ENCODE results near the gene FGF19. TPM values are rescaled to one million over a fixed set of nuclear protein-coding genes. Genes with fewer than 3 reads are reported as not detected.

Gene FGF19
- total RNA-seq, 1 experiment from 2014 or later = 17.6 TPM

DNA sequence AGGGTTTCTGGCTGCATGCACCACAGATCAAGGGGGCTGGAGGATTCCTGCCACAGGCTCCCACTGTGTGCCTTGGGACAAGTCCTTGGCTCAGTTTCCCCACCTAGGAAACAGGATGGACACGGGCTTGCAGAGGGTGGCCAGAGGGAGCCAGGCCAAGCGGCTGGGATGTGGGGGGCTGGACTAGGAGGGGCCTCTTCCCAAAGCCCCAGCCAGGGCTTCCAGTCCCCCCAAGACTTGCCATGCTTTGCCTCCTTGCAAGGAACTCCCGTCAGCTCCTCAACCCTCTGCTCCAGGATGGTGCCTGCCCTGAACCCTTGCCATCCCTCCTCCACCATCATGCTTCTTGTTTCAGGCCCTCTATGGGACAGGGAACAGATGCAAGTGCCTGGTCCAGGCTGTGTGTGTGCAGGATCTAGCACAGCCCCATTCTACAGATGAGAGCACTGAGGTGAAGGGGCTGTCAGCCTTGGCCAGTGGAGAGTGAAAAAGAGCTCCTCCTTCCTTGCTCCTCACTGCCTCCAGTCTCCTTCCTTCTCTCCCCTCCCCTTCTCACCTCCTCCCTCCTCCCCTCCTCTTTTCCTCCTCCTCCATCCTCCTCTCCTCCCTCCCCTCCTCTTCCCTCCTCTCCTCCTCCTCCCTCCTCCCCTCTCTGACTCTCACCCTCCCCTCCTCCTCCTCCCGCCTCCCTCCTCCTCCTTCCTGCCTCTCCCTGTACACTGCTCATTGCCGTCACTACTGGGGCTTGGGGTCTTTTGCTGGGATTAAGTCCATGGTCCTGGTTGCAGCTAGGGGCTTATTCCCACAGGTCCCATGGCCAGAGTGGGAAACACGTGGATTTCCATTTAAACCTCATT is 13.3 kb upstream of the FGF19 start:
- TF ChIP-seq HMGA2 (CRISPR knock-in tag; IDR thresholded peaks at IDR 0.05) = no peak
- TF ChIP-seq TEAD4 (CRISPR knock-in tag; IDR thresholded peaks at IDR 0.05) = no peak
- TF ChIP-seq FOXP1 (CRISPR knock-in tag; IDR thresholded peaks at IDR 0.05; ENCODE audit: borderline replicate concordance) = no peak
- no peak for TF ChIP-seq KAT7 (CRISPR knock-in tag; IDR thresholded peaks at IDR 0.05; ENCODE audit: borderline replicate concordance)
- no peak for TF ChIP-seq RORB (CRISPR knock-in tag; IDR thresholded peaks at IDR 0.05)
- TF ChIP-seq TCF7 (CRISPR knock-in tag; IDR thresholded peaks at IDR 0.05; ENCODE audit: low read depth) = no peak
- TF ChIP-seq ZSCAN18 (CRISPR knock-in tag; IDR thresholded peaks at IDR 0.05) = no peak
- TF ChIP-seq MLX (CRISPR knock-in tag; IDR thresholded peaks at IDR 0.05) = no peak
- peak; percentile 88 for TF ChIP-seq ZNF263 (CRISPR knock-in tag; IDR thresholded peaks at IDR 0.05; ENCODE audit: low read depth)
- TF ChIP-seq ZNF512 (CRISPR knock-in tag; IDR thresholded peaks at IDR 0.05; ENCODE audit: borderline replicate concordance) = no peak
- TF ChIP-seq ZNF121 (CRISPR knock-in tag; IDR thresholded peaks at IDR 0.05) = peak; percentile 61; the same call in 1 of the 2 replicates
- no peak for TF ChIP-seq ESRRA (CRISPR knock-in tag; IDR thresholded peaks at IDR 0.05; ENCODE audit: borderline replicate concordance)
- TF ChIP-seq NFYB (CRISPR knock-in tag; conservative IDR thresholded peaks at IDR 0.05; ENCODE audit: low read depth) = no peak
- Mint-ChIP-seq H3K4me3 (no peak overlapping the region), H3K9me3 (no peaks in the 10 kb centered on the region), H3K4me1 (peaks cover 24% of the 10 kb centered on the region), H3K27ac (no peak overlapping the region), H3K36me3 (no peaks in the 10 kb centered on the region), H3K27me3 (ENCODE audit: low read depth) (peaks cover 23% of the 10 kb centered on the region)
- CTCF ChIA-PET = interaction anchor here (0.8 to 4.5 kb wide), 16 partner anchors 11 to 198 kb away, joined by 3 to 50 read pairs (median 5); partner anchors contain the start of gene FGF4
- no peak for ATAC-seq
- DNase-seq (ENCODE audit: low spot score) = no peak
- POLR2A ChIA-PET = interaction anchor here (2.1 kb wide), 1 partner anchor 13 kb away, joined by 4 read pairs; no protein-coding TSS in a partner anchor

DNA sequence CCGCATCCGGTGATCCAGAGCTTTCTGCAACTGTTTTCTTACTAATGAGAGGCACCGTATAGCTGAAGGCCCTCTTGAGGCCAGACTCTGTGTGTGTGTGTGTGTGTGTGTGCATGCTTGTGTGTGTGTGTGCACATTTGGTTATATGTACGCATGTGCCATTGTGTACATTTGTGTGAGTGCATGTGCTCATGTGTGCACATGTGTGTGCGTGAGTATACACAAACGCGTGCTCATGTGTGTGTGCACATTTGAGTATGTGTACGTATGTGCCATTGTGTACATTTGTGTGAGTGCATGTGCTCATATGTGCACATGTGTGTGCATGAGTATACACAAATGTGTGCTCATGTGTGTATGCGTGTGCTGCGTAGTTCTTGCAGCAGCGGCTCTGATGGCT is 12.3 kb upstream of the FGF19 start:
- ATAC-seq = no peak
- no peaks in the 10 kb centered on the region for H3K9me3 Mint-ChIP-seq
- TF ChIP-seq ATF3 (CRISPR knock-in tag; conservative IDR thresholded peaks at IDR 0.05) (no peak), NR1H2 (CRISPR knock-in tag; IDR thresholded peaks at IDR 0.05) (no peak), ZBTB21 (CRISPR knock-in tag; IDR thresholded peaks at IDR 0.05; ENCODE audit: borderline replicate concordance) (no peak), RELA (CRISPR knock-in tag; IDR thresholded peaks at IDR 0.05; ENCODE audit: borderline replicate concordance) (no peak), ATF2 (CRISPR knock-in tag; IDR thresholded peaks at IDR 0.05; ENCODE audit: borderline replicate concordance, low read depth) (no peak), EMX1 (CRISPR knock-in tag; IDR thresholded peaks at IDR 0.05) (no peak), CREM (CRISPR knock-in tag; IDR thresholded peaks at IDR 0.05) (no peak)
- TF ChIP-seq, protein P1, sequence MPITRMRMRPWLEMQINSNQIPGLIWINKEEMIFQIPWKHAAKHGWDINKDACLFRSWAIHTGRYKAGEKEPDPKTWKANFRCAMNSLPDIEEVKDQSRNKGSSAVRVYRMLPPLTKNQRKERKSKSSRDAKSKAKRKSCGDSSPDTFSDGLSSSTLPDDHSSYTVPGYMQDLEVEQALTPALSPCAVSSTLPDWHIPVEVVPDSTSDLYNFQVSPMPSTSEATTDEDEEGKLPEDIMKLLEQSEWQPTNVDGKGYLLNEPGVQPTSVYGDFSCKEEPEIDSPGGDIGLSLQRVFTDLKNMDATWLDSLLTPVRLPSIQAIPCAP (CRISPR knock-in tag; IDR thresholded peaks at IDR 0.05) = no peak
- TF ChIP-seq, protein P2, sequence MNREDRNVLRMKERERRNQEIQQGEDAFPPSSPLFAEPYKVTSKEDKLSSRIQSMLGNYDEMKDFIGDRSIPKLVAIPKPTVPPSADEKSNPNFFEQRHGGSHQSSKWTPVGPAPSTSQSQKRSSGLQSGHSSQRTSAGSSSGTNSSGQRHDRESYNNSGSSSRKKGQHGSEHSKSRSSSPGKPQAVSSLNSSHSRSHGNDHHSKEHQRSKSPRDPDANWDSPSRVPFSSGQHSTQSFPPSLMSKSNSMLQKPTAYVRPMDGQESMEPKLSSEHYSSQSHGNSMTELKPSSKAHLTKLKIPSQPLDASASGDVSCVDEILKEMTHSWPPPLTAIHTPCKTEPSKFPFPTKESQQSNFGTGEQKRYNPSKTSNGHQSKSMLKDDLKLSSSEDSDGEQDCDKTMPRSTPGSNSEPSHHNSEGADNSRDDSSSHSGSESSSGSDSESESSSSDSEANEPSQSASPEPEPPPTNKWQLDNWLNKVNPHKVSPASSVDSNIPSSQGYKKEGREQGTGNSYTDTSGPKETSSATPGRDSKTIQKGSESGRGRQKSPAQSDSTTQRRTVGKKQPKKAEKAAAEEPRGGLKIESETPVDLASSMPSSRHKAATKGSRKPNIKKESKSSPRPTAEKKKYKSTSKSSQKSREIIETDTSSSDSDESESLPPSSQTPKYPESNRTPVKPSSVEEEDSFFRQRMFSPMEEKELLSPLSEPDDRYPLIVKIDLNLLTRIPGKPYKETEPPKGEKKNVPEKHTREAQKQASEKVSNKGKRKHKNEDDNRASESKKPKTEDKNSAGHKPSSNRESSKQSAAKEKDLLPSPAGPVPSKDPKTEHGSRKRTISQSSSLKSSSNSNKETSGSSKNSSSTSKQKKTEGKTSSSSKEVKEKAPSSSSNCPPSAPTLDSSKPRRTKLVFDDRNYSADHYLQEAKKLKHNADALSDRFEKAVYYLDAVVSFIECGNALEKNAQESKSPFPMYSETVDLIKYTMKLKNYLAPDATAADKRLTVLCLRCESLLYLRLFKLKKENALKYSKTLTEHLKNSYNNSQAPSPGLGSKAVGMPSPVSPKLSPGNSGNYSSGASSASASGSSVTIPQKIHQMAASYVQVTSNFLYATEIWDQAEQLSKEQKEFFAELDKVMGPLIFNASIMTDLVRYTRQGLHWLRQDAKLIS (CRISPR knock-in tag; IDR thresholded peaks at IDR 0.05; ENCODE audit: borderline replicate concordance) = no peak
- TF ChIP-seq, protein P3, sequence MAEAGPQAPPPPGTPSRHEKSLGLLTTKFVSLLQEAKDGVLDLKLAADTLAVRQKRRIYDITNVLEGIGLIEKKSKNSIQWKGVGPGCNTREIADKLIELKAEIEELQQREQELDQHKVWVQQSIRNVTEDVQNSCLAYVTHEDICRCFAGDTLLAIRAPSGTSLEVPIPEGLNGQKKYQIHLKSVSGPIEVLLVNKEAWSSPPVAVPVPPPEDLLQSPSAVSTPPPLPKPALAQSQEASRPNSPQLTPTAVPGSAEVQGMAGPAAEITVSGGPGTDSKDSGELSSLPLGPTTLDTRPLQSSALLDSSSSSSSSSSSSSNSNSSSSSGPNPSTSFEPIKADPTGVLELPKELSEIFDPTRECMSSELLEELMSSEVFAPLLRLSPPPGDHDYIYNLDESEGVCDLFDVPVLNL (CRISPR knock-in tag; IDR thresholded peaks at IDR 0.05; ENCODE audit: borderline replicate concordance, low read depth) = no peak

More for the DNA sequence above, 12.3 kb upstream of the FGF19 start:
- Mint-ChIP-seq H3K27me3 (ENCODE audit: low read depth) (peaks cover 21% of the 10 kb centered on the region), H3K4me1 (peaks cover 29% of the 10 kb centered on the region), H3K4me3 (no peak overlapping the region), H3K27ac (no peak overlapping the region), H3K36me3 (no peaks in the 10 kb centered on the region)
- ChIA-PET POLR2A (interaction anchor here (2.1 kb wide), 1 partner anchor 12 kb away, joined by 4 read pairs; no protein-coding TSS in a partner anchor), CTCF (interaction anchor here (0.6 to 4.5 kb wide), 13 partner anchors 10 to 186 kb away, joined by 3 to 50 read pairs (median 5); no protein-coding TSS in a partner anchor)
- no peak for DNase-seq (ENCODE audit: low spot score)

Data from WTC11 (cell line).